K562 (cell line): ENCODE measurements around the gene SDE2. TPM values are rescaled to one million over a fixed set of nuclear protein-coding genes. Genes with fewer than 3 reads are reported as not detected.
A peak's percentile ranks its signal among the peaks of the same experiment; 100 is the strongest.

Experiments used
- AFF4 ChIP-seq: sonication (generic); formaldehyde crosslinking; IDR thresholded peaks from 2 replicates; pipeline ENCODE4 v1.8.0; 2023; ENCODE audit warnings: mild to moderate bottlenecking, missing genetic modification reagents
- ETV5 ChIP-seq: sonication (generic); formaldehyde crosslinking; IDR thresholded peaks from 2 replicates; pipeline ENCODE4 v1.4.0; 2020; ENCODE audit warnings: low read depth, mild to moderate bottlenecking, missing genetic modification reagents
- KLF10 ChIP-seq: fragments of 250-450 bp; sonication (Bioruptor Pico); IDR thresholded peaks from 2 replicates; pipeline ENCODE4 v1.6.1; 2021; ENCODE audit warnings: matching md5 sums
- MAFF ChIP-seq: IDR thresholded peaks from 2 replicates; pipeline ENCODE4 v1.6.1; 2012; ENCODE audit warnings: low read length, improper control_type of control experiment
- MECOM ChIP-seq: fragments of 250-450 bp; sonication (Bioruptor Pico); IDR thresholded peaks from 2 replicates; pipeline ENCODE4 v1.8.0; 2022; ENCODE audit warnings: inconsistent platforms
- MIER1 ChIP-seq: fragments of 450-650 bp; IDR thresholded peaks from 2 replicates; pipeline ENCODE4 v1.6.1; 2016; ENCODE audit warnings: antibody characterized with exemption, mild to moderate bottlenecking, low read depth
- NCOA6 ChIP-seq: fragments of 450-650 bp; IDR thresholded peaks from 2 replicates; pipeline ENCODE4 v1.6.1; 2017; ENCODE audit warnings: mild to moderate bottlenecking
- NFE2 ChIP-seq: IDR thresholded peaks from 2 replicates; pipeline ENCODE4 v1.6.1; 2014; ENCODE audit warnings: antibody characterized with exemption, low read depth
- NFE2L1 ChIP-seq: fragments of 450-650 bp; IDR thresholded peaks from 2 replicates; pipeline ENCODE4 v1.6.1; 2016; ENCODE audit warnings: missing genetic modification characterization, low read depth, mild to moderate bottlenecking, missing compliant biosample characterization, moderate library complexity, borderline replicate concordance
- NR1H2 ChIP-seq: sonication (generic); formaldehyde crosslinking; IDR thresholded peaks from 2 replicates; pipeline ENCODE4 v1.4.0; 2020; ENCODE audit warnings: mild to moderate bottlenecking, missing genetic modification reagents
- RBM15 ChIP-seq: fragments of 200-400 bp; formaldehyde crosslinking; IDR thresholded peaks from 2 replicates; pipeline ENCODE4 v1.6.1; 2018; ENCODE audit warnings: mild to moderate bottlenecking, low read length, moderate library complexity; ENCODE audit not compliant: insufficient read depth
- WHSC1 ChIP-seq: IDR thresholded peaks from one replicate; pipeline ENCODE4 v1.6.1; 2012; ENCODE audit warnings: low read length, control low read depth, inconsistent platforms
- ZNF77 ChIP-seq: fragments of 250-450 bp; sonication (Bioruptor Pico); IDR thresholded peaks from 2 replicates; pipeline ENCODE4 v1.5.0; 2020
- polyA plus RNA-seq, 8 experiments: library from polyadenylated mRNA; depleted of rRNA in 4 of 8; stranded (reverse) in 5 of 8; unstranded in 3 of 8; fragments of >200 nt; fragmentation: Nextera tagmentation in 2 of 8; fragmentation: Illumina TruSeq in 1 of 8; extraction: Ambion mirVana in 2 of 8; extraction: Trizol in 1 of 8; gene quantifications; 2 replicates each; pipeline versions ENCODE4 v1.2.1 to v1.2.3, GENCODE V29; 2011 to 2014; ENCODE audit warnings: inconsistent platforms in 1 of 8, missing spikeins in 1 of 8
- total RNA-seq, 7 experiments: library from RNA; depleted of rRNA in 6 of 7; stranded (reverse); fragments of >200 nt in 6 of 7; fragmentation: Illumina TruSeq in 2 of 7; extraction: Trizol in 2 of 7; gene quantifications; 2 replicates each; pipeline versions ENCODE4 v1.2.1 to v1.2.3, GENCODE V29; 2011 to 2021; ENCODE audit warnings: low replicate concordance in 1 of 7
- TF ChIP-seq, protein P1 (sequence below), 2 experiments: fragments of 150-350 bp in 1 of 2; IDR thresholded peaks; 2 replicates each; pipeline ENCODE4 v1.6.1; 2012 to 2016; ENCODE audit warnings: low read depth in 2 of 2, low read length in 2 of 2, mild to moderate bottlenecking in 1 of 2, moderate library complexity in 1 of 2
- TF ChIP-seq, protein P2 (sequence below): fragments of 250-450 bp; sonication (Bioruptor Pico); IDR thresholded peaks from 2 replicates; pipeline ENCODE4 v1.8.0; 2022; ENCODE audit warnings: moderate library complexity, mild to moderate bottlenecking, inconsistent platforms
- TF ChIP-seq, protein P3 (sequence below): fragments of 450-650 bp; IDR thresholded peaks from 2 replicates; pipeline ENCODE4 v1.6.1; 2018; ENCODE audit not compliant: partially characterized antibody

The SDE2 gene
- total and polyA plus RNA-seq, 9 of the 15 experiments (the other 6 are each of a cell fraction or from before 2014, with no cell fraction given): 14.3 to 62.3 (median 46.0) TPM

- TF ChIP-seq, protein P1, sequence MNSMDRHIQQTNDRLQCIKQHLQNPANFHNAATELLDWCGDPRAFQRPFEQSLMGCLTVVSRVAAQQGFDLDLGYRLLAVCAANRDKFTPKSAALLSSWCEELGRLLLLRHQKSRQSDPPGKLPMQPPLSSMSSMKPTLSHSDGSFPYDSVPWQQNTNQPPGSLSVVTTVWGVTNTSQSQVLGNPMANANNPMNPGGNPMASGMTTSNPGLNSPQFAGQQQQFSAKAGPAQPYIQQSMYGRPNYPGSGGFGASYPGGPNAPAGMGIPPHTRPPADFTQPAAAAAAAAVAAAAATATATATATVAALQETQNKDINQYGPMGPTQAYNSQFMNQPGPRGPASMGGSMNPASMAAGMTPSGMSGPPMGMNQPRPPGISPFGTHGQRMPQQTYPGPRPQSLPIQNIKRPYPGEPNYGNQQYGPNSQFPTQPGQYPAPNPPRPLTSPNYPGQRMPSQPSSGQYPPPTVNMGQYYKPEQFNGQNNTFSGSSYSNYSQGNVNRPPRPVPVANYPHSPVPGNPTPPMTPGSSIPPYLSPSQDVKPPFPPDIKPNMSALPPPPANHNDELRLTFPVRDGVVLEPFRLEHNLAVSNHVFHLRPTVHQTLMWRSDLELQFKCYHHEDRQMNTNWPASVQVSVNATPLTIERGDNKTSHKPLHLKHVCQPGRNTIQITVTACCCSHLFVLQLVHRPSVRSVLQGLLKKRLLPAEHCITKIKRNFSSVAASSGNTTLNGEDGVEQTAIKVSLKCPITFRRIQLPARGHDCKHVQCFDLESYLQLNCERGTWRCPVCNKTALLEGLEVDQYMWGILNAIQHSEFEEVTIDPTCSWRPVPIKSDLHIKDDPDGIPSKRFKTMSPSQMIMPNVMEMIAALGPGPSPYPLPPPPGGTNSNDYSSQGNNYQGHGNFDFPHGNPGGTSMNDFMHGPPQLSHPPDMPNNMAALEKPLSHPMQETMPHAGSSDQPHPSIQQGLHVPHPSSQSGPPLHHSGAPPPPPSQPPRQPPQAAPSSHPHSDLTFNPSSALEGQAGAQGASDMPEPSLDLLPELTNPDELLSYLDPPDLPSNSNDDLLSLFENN (IDR thresholded peaks at IDR 0.05; ENCODE audit: low read depth in 2 of 2, low read length in 2 of 2): no peak
- no peak for TF ChIP-seq KLF10 (CRISPR knock-in tag)
- no peak for TF ChIP-seq MECOM (CRISPR knock-in tag)
- TF ChIP-seq RBM15: no peak
- no peak for TF ChIP-seq NR1H2 (CRISPR knock-in tag)
- no peak for TF ChIP-seq NCOA6
- TF ChIP-seq ETV5 (CRISPR knock-in tag): no peak
- TF ChIP-seq MIER1: no peak
- no peak for TF ChIP-seq NFE2L1 (tag)
- TF ChIP-seq AFF4 (CRISPR knock-in tag): no peak
- TF ChIP-seq WHSC1: no peak
- TF ChIP-seq ZNF77: no peak
- peak; percentile 60; the same call in 1 of the 2 replicates for TF ChIP-seq NFE2
- TF ChIP-seq MAFF: no peak
- TF ChIP-seq, protein P2, sequence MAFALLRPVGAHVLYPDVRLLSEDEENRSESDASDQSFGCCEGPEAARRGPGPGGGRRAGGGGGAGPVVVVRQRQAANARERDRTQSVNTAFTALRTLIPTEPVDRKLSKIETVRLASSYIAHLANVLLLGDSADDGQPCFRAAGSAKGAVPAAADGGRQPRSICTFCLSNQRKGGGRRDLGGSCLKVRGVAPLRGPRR: no peak
- TF ChIP-seq, protein P3, sequence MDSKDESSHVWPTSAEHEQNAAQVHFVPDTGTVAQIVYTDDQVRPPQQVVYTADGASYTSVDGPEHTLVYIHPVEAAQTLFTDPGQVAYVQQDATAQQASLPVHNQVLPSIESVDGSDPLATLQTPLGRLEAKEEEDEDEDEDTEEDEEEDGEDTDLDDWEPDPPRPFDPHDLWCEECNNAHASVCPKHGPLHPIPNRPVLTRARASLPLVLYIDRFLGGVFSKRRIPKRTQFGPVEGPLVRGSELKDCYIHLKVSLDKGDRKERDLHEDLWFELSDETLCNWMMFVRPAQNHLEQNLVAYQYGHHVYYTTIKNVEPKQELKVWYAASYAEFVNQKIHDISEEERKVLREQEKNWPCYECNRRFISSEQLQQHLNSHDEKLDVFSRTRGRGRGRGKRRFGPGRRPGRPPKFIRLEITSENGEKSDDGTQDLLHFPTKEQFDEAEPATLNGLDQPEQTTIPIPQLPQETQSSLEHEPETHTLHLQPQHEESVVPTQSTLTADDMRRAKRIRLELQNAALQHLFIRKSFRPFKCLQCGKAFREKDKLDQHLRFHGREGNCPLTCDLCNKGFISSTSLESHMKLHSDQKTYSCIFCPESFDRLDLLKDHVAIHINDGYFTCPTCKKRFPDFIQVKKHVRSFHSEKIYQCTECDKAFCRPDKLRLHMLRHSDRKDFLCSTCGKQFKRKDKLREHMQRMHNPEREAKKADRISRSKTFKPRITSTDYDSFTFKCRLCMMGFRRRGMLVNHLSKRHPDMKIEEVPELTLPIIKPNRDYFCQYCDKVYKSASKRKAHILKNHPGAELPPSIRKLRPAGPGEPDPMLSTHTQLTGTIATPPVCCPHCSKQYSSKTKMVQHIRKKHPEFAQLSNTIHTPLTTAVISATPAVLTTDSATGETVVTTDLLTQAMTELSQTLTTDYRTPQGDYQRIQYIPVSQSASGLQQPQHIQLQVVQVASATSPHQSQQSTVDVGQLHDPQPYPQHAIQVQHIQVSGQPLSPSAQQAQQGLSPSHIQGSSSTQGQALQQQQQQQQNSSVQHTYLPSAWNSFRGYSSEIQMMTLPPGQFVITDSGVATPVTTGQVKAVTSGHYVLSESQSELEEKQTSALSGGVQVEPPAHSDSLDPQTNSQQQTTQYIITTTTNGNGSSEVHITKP: no peak
Measured at GRCh38 chr1:225995919-225996864, 3.0 kb downstream of the SDE2 start (continued).
